Activated B cell treated with CpG ODN at 0.5 μM for 24 hours (primary cell): ENCODE results near the gene CEP72. TPM values are rescaled to one million over a fixed set of nuclear protein-coding genes. Genes with fewer than 3 reads are reported as not detected.

ENCODE experiments used
- ATAC-seq: fragments of 200-7000 bp; cut with Tn5 transposase; one replicate; pipeline ENCODE4 v1.10.0; 2021; ENCODE audit warnings: low read depth, mild to moderate bottlenecking, moderate library complexity
- CTCF ChIA-PET: fragments of 350-600 bp; sonication (Branson Sonifier 250); formaldehyde crosslinking; loops from one replicate; lab custom pipeline; 2021; ENCODE audit warnings: antibody characterized with exemption; lab: Charles Lee
- POLR2A ChIA-PET: fragments of 350-600 bp; sonication (Branson Sonifier 250); formaldehyde crosslinking; loops from one replicate; lab custom pipeline; 2021; ENCODE audit warnings: antibody characterized with exemption; lab: Charles Lee
- DNase-seq: peaks from one replicate; pipeline ENCODE4 v3.0.0; 2022
- H3K27ac Mint-ChIP-seq: one replicate; pipeline ENCODE4 v1.8.0; 2020; ENCODE audit warnings: mixed read lengths
- H3K27me3 Mint-ChIP-seq: one replicate; pipeline ENCODE4 v1.8.0; 2021; ENCODE audit warnings: mixed read lengths
- H3K36me3 Mint-ChIP-seq: one replicate; pipeline ENCODE4 v1.8.0; 2021; ENCODE audit warnings: low read depth, mixed read lengths
- H3K4me1 Mint-ChIP-seq: one replicate; pipeline ENCODE4 v1.8.0; 2021; ENCODE audit warnings: mixed read lengths
- H3K4me3 Mint-ChIP-seq: one replicate; pipeline ENCODE4 v1.8.0; 2020; ENCODE audit warnings: mild to moderate bottlenecking, mixed read lengths
- H3K9me3 Mint-ChIP-seq: one replicate; pipeline ENCODE4 v1.8.0; 2020; ENCODE audit warnings: mixed read lengths
- intact Hi-C: fragments of 100-400 bp; cut with micrococcal nuclease; formaldehyde crosslinking; loops from one replicate; pipeline ENCODE4 v1.15.1; 2024
- total RNA-seq: library from RNA; stranded (reverse); gene quantifications from 2 replicates; pipeline ENCODE4 v1.2.3, GENCODE V29; 2022
- TF ChIP-seq, protein P1 (sequence below): fragments of 200-600 bp; IDR thresholded peaks from one replicate; pipeline ENCODE4 v1.8.0; 2022; ENCODE audit warnings: antibody characterized with exemption, mild to moderate bottlenecking

Gene CEP72
- total RNA-seq, 1 donor from 2014 or later = 17.4 TPM

DNA sequence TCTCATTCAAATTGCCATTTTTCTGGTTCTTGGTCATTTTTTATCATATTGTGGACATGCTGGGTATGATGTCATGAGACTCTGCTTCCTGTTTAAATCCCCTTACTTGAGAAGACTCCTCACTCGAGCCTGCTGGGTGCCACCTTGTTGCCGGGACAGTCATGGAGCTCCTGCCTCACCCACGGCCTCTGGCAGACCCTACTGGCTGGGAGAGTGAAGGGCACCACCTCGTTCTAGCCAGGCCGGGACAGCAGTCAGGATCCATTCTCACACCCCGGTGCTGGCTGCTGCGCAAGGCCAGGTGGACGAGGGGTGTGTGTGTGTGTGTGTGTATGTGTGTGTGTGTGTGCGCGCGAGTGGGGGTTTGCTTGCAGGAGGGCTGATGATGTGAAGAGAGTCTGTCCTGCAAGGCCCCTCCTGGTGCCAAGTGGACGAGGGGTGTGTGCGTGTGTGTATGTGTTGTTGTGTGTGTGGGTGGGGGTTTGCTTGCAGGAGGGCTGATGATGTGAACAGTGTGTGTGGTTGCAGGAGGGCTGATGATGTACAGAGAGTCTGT lies 4.4 kb downstream of the CEP72 start:
- POLR2A ChIA-PET = no interaction called here
- no peak for ATAC-seq
- Mint-ChIP-seq H3K36me3 (peaks cover 48% of the 10 kb centered on the region), H3K9me3 (peaks cover 4% of the 10 kb centered on the region), H3K27me3 (no peaks in the 10 kb centered on the region), H3K4me1 (peaks cover 25% of the 10 kb centered on the region), H3K4me3 (no peak overlapping the region), H3K27ac (no peak overlapping the region)
- intact Hi-C loops = loop anchor here (10.0 kb wide), 1 partner anchor 48 kb away; no protein-coding TSS in a partner anchor
- no peak for DNase-seq
- CTCF ChIA-PET = no interaction called here
- TF ChIP-seq, protein P1, sequence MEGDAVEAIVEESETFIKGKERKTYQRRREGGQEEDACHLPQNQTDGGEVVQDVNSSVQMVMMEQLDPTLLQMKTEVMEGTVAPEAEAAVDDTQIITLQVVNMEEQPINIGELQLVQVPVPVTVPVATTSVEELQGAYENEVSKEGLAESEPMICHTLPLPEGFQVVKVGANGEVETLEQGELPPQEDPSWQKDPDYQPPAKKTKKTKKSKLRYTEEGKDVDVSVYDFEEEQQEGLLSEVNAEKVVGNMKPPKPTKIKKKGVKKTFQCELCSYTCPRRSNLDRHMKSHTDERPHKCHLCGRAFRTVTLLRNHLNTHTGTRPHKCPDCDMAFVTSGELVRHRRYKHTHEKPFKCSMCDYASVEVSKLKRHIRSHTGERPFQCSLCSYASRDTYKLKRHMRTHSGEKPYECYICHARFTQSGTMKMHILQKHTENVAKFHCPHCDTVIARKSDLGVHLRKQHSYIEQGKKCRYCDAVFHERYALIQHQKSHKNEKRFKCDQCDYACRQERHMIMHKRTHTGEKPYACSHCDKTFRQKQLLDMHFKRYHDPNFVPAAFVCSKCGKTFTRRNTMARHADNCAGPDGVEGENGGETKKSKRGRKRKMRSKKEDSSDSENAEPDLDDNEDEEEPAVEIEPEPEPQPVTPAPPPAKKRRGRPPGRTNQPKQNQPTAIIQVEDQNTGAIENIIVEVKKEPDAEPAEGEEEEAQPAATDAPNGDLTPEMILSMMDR = no peak

DNA sequence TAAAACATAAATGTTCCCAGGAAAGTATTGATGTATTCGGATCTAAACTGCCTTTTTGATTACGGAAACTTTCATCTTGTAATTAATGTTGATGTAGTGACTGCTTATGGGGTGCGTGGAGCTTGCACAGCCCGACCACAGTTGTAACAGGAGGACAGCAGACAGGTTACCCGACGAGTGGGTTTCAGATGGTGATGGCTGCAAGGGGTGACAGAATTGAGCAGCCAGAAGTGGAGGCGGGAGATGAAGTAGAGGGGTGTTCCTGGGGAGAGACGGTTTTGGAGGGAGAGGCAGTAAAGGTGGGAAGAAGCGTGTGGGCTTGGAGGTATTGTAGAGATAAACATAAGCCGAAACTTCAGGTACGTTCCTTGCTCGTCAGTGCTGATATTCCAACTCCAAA lies 5.8 kb downstream of the CEP72 start:
- Mint-ChIP-seq H3K27ac (no peak overlapping the region), H3K4me1 (peaks cover 21% of the 10 kb centered on the region), H3K27me3 (no peaks in the 10 kb centered on the region), H3K36me3 (peaks cover 50% of the 10 kb centered on the region), H3K4me3 (no peak overlapping the region), H3K9me3 (peaks cover 4% of the 10 kb centered on the region)
- intact Hi-C loops = loop anchor here (10.0 kb wide), 1 partner anchor 47 kb away; no protein-coding TSS in a partner anchor
- DNase-seq (no peak), ATAC-seq (no peak)
- POLR2A ChIA-PET = no interaction called here
- TF ChIP-seq, protein P1 = no peak
- CTCF ChIA-PET = no interaction called here

DNA sequence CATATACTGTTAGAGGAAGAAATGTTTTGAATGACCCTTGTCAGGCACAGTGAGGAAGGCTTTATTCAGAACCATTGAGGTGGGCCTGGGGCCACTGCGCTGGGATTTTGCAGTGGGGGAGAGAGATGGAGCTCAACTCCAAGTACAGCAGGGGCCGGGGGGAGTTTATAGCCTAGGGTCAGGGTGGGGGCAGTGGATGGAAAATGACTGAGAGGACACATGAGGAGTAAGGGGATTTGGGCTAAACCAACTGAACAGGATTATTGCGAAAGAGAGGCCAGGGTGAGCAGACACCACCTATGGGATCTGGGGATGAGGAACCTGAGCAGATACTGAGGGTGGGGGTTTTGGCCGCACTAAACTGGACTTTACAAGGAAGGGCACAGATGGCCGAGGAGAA lies 6.3 kb downstream of the CEP72 start:
- intact Hi-C loops = loop anchor here (10.0 kb wide), 1 partner anchor 46 kb away; no protein-coding TSS in a partner anchor
- Mint-ChIP-seq H3K36me3 (peaks cover 51% of the 10 kb centered on the region), H3K27me3 (no peaks in the 10 kb centered on the region), H3K27ac (no peak overlapping the region), H3K4me1 (peaks cover 17% of the 10 kb centered on the region), H3K9me3 (peaks cover 4% of the 10 kb centered on the region), H3K4me3 (no peak overlapping the region)
- DNase-seq (no peak), ATAC-seq (no peak)
- POLR2A ChIA-PET = no interaction called here
- TF ChIP-seq, protein P1 = no peak
- CTCF ChIA-PET = no interaction called here

DNA sequence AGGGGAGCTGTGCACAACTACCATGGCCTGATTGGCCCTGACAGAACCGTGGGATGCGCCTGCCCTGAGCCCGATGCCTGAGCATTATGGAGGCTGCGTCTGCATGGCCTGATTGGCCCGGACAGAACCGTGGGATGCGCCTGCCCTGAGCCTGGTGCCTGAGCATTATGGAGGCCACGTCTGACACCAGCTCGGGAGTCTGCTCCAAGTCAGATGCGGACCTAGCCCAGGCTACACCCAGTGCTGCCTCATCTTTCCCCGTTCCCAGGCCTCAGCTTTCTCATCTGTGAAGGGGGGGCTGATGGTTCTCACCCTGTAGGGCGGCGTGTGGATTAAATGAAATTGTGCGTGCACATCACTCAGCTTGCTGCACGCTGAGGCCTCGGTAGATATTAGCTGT lies 7.3 kb downstream of the CEP72 start:
- no peak for DNase-seq

DNA sequence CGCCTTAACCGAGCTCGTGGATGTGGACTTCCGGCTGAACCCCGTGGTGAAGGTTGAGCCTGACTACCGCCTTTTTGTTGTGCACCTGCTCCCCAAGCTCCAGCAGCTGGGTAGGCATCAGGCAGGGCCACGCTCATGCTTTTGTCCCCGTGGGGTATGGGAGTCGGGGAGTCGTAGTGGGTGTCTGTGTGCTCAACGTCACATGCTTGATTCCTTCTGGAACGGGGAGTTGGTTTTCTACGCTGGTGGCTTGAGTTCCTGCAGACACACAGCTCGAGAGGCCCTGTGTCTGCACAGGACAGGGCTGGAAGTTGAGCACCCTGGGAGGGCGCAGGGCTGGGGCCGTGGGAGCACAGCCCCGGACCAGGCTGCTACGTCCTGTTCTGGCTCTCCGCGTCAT lies 8.0 kb downstream of the CEP72 start:
- ChIA-PET CTCF (no interaction called here), POLR2A (no interaction called here)
- no peak for ATAC-seq
- peaks cover 56% of the 10 kb centered on the region for H3K36me3 Mint-ChIP-seq
- no peak overlapping the region for H3K4me3 Mint-ChIP-seq
- intact Hi-C loops = no loop called here
- peaks cover 4% of the 10 kb centered on the region for H3K9me3 Mint-ChIP-seq
- H3K27ac Mint-ChIP-seq = no peak overlapping the region
- peaks cover 9% of the 10 kb centered on the region for H3K4me1 Mint-ChIP-seq
- no peaks in the 10 kb centered on the region for H3K27me3 Mint-ChIP-seq
- TF ChIP-seq, protein P1 = no peak
- peak; percentile 8 for DNase-seq

More for the DNA sequence above, 7.3 kb downstream of the CEP72 start:
- Mint-ChIP-seq H3K4me3 (no peak overlapping the region), H3K9me3 (peaks cover 4% of the 10 kb centered on the region), H3K27me3 (no peaks in the 10 kb centered on the region), H3K27ac (no peak overlapping the region), H3K36me3 (peaks cover 51% of the 10 kb centered on the region), H3K4me1 (peaks cover 12% of the 10 kb centered on the region)
- ChIA-PET CTCF (no interaction called here), POLR2A (no interaction called here)
- intact Hi-C loops = loop anchor here (10.0 kb wide), 1 partner anchor 45 kb away; no protein-coding TSS in a partner anchor
- TF ChIP-seq, protein P1 = no peak
- no peak for ATAC-seq
